Measurements from ENCODE around the gene TMTC2.

DNA sequence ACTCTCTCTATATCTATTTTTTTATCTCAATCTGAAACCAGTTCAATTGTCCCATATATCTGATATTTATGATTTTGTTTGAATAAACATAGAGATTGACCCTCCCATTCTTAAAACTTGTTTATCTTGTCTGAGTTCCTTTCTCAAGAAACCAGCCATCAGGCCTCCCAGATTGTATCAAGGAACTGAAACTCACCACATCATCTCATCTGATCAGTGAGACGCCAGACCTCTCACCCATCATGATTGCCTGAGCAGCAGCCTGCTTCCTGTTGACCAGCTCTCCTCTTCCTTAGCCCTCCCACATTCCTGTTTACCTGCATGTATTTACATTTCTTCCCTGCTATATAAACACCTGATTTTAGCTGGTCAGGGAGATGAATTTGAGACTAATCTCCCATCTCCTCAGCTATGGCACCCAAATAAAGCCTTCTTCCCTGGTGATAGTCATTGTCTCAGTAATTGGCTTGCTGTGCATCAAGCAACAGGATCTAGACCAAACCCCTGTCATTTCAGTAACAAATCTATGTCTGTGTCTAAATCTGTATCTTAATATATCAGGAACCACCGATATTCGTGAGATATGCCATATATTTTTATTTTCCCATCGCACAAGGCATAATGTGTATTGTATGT lies 323.6 kb downstream of the TMTC2 start:
- TF ChIP-seq EZH2 (IDR thresholded peaks at IDR 0.05; ENCODE audit: insufficient read depth, poor library complexity, severe bottlenecking) (no peak), EZH2phosphoT487 (IDR thresholded peaks at IDR 0.05; ENCODE audit: insufficient read depth, low read depth) (no peak)

All from GM23248 (cell line).